Measurements from ENCODE around the gene NDUFB2. TPM values are rescaled to one million over a fixed set of nuclear protein-coding genes. Genes with fewer than 3 reads are reported as not detected.

Gene NDUFB2
- total and polyA plus RNA-seq, 10 donors: 104 to 370 (median 142) TPM

- no peak for TF ChIP-seq POLR2A (IDR thresholded peaks at IDR 0.05)
- no peak for TF ChIP-seq CTCF (IDR thresholded peaks at IDR 0.05 in 8 of 11, conservative IDR thresholded peaks at IDR 0.05 in 3 of 11)
- no peak for TF ChIP-seq POLR2AphosphoS5 (IDR thresholded peaks at IDR 0.05)
- no peaks in the 10 kb centered on the region for H3K27me3 ChIP-seq (replicated peaks in 1 of 7)
- peaks cover 0 to 100% (median 40%) of the 10 kb centered on the region in 6 donors for H3K36me3 ChIP-seq
- DNase-seq: peak; percentile 50
- intact Hi-C loops (cut with DNase I; ENCODE audit: low total_unique reads): no loop called here
- H3K4me3 ChIP-seq: no peak overlapping the region
- H3K4me1 ChIP-seq: no peaks in the 10 kb centered on the region
- no peaks in the 10 kb centered on the region for H3K9me3 ChIP-seq
- H3K27ac ChIP-seq: no peak overlapping the region
- 88 to 96% (median 90%) methylated on average over 9 to 10 of the region's 10 CpGs for WGBS, 5 donors
Observed at GRCh38 chr7:140685407-140686087, 11.0 kb upstream of the NDUFB2 start.

GRCh38 chr7:140686921-140687320 lies 9.6 kb upstream of the NDUFB2 start:
- H3K4me3 ChIP-seq: no peak overlapping the region
- 91 to 99% (median 95%) methylated on average over 4 to 11 of the region's 11 CpGs for WGBS, 5 donors
- H3K27ac ChIP-seq: no peak overlapping the region
- DNase-seq: peak; percentile 62
- no peaks in the 10 kb centered on the region for H3K4me1 ChIP-seq
- no peaks in the 10 kb centered on the region for H3K27me3 ChIP-seq (replicated peaks in 1 of 7)
- H3K9me3 ChIP-seq: no peaks in the 10 kb centered on the region
- TF ChIP-seq CTCF (IDR thresholded peaks at IDR 0.05 in 8 of 11, conservative IDR thresholded peaks at IDR 0.05 in 3 of 11) (no peak), POLR2AphosphoS5 (IDR thresholded peaks at IDR 0.05) (no peak), POLR2A (IDR thresholded peaks at IDR 0.05) (no peak)
- peaks cover 0 to 100% (median 38%) of the 10 kb centered on the region in 6 donors for H3K36me3 ChIP-seq
- intact Hi-C loops (cut with DNase I; ENCODE audit: low total_unique reads): no loop called here

- Histone ChIP-seq H3K36me3 (peaks cover 0 to 100% (median 34%) of the 10 kb centered on the region in 6 donors), H3K4me1 (no peaks in the 10 kb centered on the region), H3K27me3 (replicated peaks in 1 of 7) (no peaks in the 10 kb centered on the region), H3K4me3 (no peak overlapping the region), H3K9me3 (no peaks in the 10 kb centered on the region), H3K27ac (no peak overlapping the region)
- WGBS, 5 donors: 92 to 98% (median 94%) methylated on average over 5 to 6 of the region's 6 CpGs
- intact Hi-C loops (cut with DNase I; ENCODE audit: low total_unique reads): no loop called here
- TF ChIP-seq POLR2A (IDR thresholded peaks at IDR 0.05): no peak
- peak; percentile 49 for DNase-seq
Observed at GRCh38 chr7:140688341-140688740, 8.2 kb upstream of the NDUFB2 start.

GRCh38 chr7:140689199-140690152 lies 7.0 kb upstream of the NDUFB2 start:
- 94 to 97% (median 95%) methylated on average over 16 of the region's 16 CpGs for WGBS, 5 donors
- no peak overlapping the region for H3K27ac ChIP-seq
- H3K27me3 ChIP-seq (replicated peaks in 1 of 7): no peaks in the 10 kb centered on the region
- no peaks in the 10 kb centered on the region for H3K4me1 ChIP-seq
- H3K4me3 ChIP-seq: no peak overlapping the region
- intact Hi-C loops (cut with DNase I; ENCODE audit: low total_unique reads): loop anchor here (10.0 kb wide), 1 partner anchor 325 kb away; the partner anchor contains the start of gene MRPS33
- peaks cover 0 to 91% (median 34%) of the 10 kb centered on the region in 6 donors for H3K36me3 ChIP-seq
- no peak for TF ChIP-seq POLR2A (IDR thresholded peaks at IDR 0.05)
- TF ChIP-seq POLR2AphosphoS5 (IDR thresholded peaks at IDR 0.05): no peak
- TF ChIP-seq CTCF (IDR thresholded peaks at IDR 0.05 in 8 of 11, conservative IDR thresholded peaks at IDR 0.05 in 3 of 11): no peak
- no peaks in the 10 kb centered on the region for H3K9me3 ChIP-seq
- DNase-seq: peak; percentile 50

Measured in spleen (tissue), 11 donors.